Trophoblast cell (in vitro differentiated cells and primary cell): Measurements from ENCODE around the gene SPTB.
A peak's percentile ranks its signal among the peaks of the same experiment; 100 is the strongest.

ENCODE experiments used
- DNase-seq, 2 donors: peaks; one replicate each; pipeline ENCODE4 v3.0.0-alpha.2; 2016
- H2AFZ ChIP-seq: 2 replicates; pipeline ENCODE4 v1.6.1; 2013; ENCODE audit warnings: low read length, moderate library complexity, mild to moderate bottlenecking; ENCODE audit not compliant: insufficient read depth, poor library complexity
- H2AK5ac ChIP-seq: 2 replicates; pipeline ENCODE4 v1.6.1; 2013; ENCODE audit warnings: mild to moderate bottlenecking, low read length
- H2BK120ac ChIP-seq: 2 replicates; pipeline ENCODE4 v1.6.1; 2013; ENCODE audit warnings: low read length, mild to moderate bottlenecking, moderate library complexity; ENCODE audit not compliant: insufficient read depth, poor library complexity
- H2BK12ac ChIP-seq: 2 replicates; pipeline ENCODE4 v1.6.1; 2013; ENCODE audit warnings: mild to moderate bottlenecking, low read length, moderate library complexity
- H2BK5ac ChIP-seq: 2 replicates; pipeline ENCODE4 v1.6.1; 2013; ENCODE audit warnings: low read length, low read depth, moderate library complexity, mild to moderate bottlenecking; ENCODE audit not compliant: poor library complexity
- H3K14ac ChIP-seq: 2 replicates; pipeline ENCODE4 v1.6.1; 2013; ENCODE audit warnings: mild to moderate bottlenecking, low read length
- H3K18ac ChIP-seq: 2 replicates; pipeline ENCODE4 v1.6.1; 2013; ENCODE audit warnings: mild to moderate bottlenecking, low read length
- H3K23ac ChIP-seq: 2 replicates; pipeline ENCODE4 v1.6.1; 2013; ENCODE audit warnings: low read length
- H3K27ac ChIP-seq: 2 replicates; pipeline ENCODE4 v1.5.1; 2013; ENCODE audit warnings: low read depth, mild to moderate bottlenecking, inconsistent platforms, low read length, moderate library complexity
- H3K27me3 ChIP-seq: 2 replicates; pipeline ENCODE4 v1.6.1; 2013; ENCODE audit warnings: inconsistent platforms, mild to moderate bottlenecking, low read length, moderate library complexity; ENCODE audit not compliant: insufficient read depth
- H3K36me3 ChIP-seq, 2 experiments: 1 replicate in 1 of 2; 2 replicates in 1 of 2; pipeline ENCODE4 v1.6.1; 2013; ENCODE audit warnings: low read length in 2 of 2, mild to moderate bottlenecking in 2 of 2, moderate library complexity in 1 of 2; ENCODE audit not compliant: insufficient read depth in 2 of 2, control insufficient read depth in 1 of 2
- H3K4ac ChIP-seq: 2 replicates; pipeline ENCODE4 v1.6.1; 2013; ENCODE audit warnings: low read depth, mild to moderate bottlenecking, low read length, moderate library complexity
- H3K4me1 ChIP-seq, 2 experiments: 1 replicate in 1 of 2; 2 replicates in 1 of 2; pipeline ENCODE4 v1.6.1; 2013; ENCODE audit warnings: low read length in 2 of 2, mild to moderate bottlenecking in 2 of 2, moderate library complexity in 1 of 2; ENCODE audit not compliant: insufficient read depth in 2 of 2, control insufficient read depth in 1 of 2
- H3K4me2 ChIP-seq: 2 replicates; pipeline ENCODE4 v1.6.1; 2013; ENCODE audit warnings: inconsistent platforms, mild to moderate bottlenecking, low read length, moderate library complexity
- H3K4me3 ChIP-seq: 2 replicates; pipeline ENCODE4 v1.5.1; 2013; ENCODE audit warnings: mild to moderate bottlenecking, low read depth, low read length, inconsistent platforms
- H3K79me1 ChIP-seq: one replicate; pipeline ENCODE4 v1.6.1; 2013; ENCODE audit warnings: low read length
- H3K79me2 ChIP-seq: 2 replicates; pipeline ENCODE4 v1.6.1; 2013; ENCODE audit warnings: low read length, mild to moderate bottlenecking; ENCODE audit not compliant: control insufficient read depth, insufficient read depth, poor library complexity
- H3K9ac ChIP-seq: 2 replicates; pipeline ENCODE4 v1.6.1; 2013; ENCODE audit warnings: mild to moderate bottlenecking, low read length
- H3K9me3 ChIP-seq: 2 replicates; pipeline ENCODE4 v1.6.1; 2013; ENCODE audit warnings: low read depth, mild to moderate bottlenecking, control low read depth, inconsistent platforms, low read length; ENCODE audit not compliant: insufficient read depth
- H4K12ac ChIP-seq: 2 replicates; pipeline ENCODE4 v1.6.1; 2013; ENCODE audit warnings: low read depth, mild to moderate bottlenecking, low read length, moderate library complexity
- H4K8ac ChIP-seq: 2 replicates; pipeline ENCODE4 v1.6.1; 2013; ENCODE audit warnings: low read depth, mild to moderate bottlenecking, low read length, moderate library complexity
- H4K91ac ChIP-seq: one replicate; pipeline ENCODE4 v1.6.1; 2013; ENCODE audit warnings: low read depth, mild to moderate bottlenecking, low read length, moderate library complexity
- WGBS: extraction: QIAGEN DNeasy Blood & Tissue Kit; methylation state at CpG from one replicate; pipeline ENCODE4 v1.1.7; 2013; ENCODE audit warnings: missing lambda C conversion rate; ENCODE audit not compliant: insufficient read length, insufficient coverage; ENCODE audit errors: extremely low coverage; 5-methylcytosine and 5-hydroxymethylcytosine counted together

SPTB gene

DNA sequence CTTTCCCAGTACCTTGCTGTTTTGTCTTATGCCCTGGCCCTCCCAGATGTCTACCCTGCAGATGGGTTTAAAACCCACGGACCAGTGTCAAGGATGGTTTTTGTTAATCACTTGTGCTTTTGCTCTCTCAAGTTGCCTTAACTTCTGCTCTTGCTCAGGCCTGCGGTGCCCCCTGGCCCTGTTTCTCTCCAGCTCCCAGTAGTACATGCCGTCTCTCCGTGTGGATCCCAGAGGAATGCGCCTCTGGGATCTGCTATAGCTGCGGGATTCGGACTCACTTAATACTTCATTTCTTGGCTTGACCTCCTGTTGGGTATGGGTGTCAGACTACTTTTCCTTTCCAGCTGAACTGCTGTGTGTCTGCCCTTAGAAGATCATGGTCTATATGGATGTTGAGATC lies 160.9 kb downstream of the SPTB start:
- Histone ChIP-seq H3K4me1 (peaks cover 63 to 73% of the 10 kb centered on the region in 2 experiments), H3K4me3 (no peak overlapping the region), H2AK5ac (no peak overlapping the region), H2AFZ (no peak overlapping the region), H3K4ac (peak overlapping the region; percentile 28), H2BK5ac (no peak overlapping the region), H4K12ac (no peak overlapping the region), H3K9me3 (peaks cover 2% of the 10 kb centered on the region), H4K91ac (no peak overlapping the region), H4K8ac (no peak overlapping the region), H3K27ac (no peak overlapping the region), H3K36me3 (peaks cover 11 to 13% of the 10 kb centered on the region in 2 experiments), H3K79me2 (peaks cover 45% of the 10 kb centered on the region), H2BK12ac (no peak overlapping the region), H2BK120ac (no peak overlapping the region), H3K4me2 (no peak overlapping the region), H3K9ac (no peak overlapping the region), H3K27me3 (no peaks in the 10 kb centered on the region), H3K79me1 (peaks cover 25% of the 10 kb centered on the region), H3K23ac (no peak overlapping the region), H3K14ac (no peak overlapping the region), H3K18ac (no peak overlapping the region)
- no CpG with 5 or more reads among the region's 7 CpGs for WGBS
- DNase-seq, result no peak

- peaks cover 60 to 71% of the 10 kb centered on the region in 2 experiments for H3K4me1 ChIP-seq
- H3K27me3 ChIP-seq, result no peaks in the 10 kb centered on the region
- H2BK120ac ChIP-seq, result peak overlapping the region; percentile 10
- peak overlapping the region; percentile 19 for H2BK12ac ChIP-seq
- no peak overlapping the region for H3K23ac ChIP-seq
- H4K8ac ChIP-seq, result peak overlapping the region; percentile 6
- peak overlapping the region; percentile 56 for H3K4ac ChIP-seq
- H4K91ac ChIP-seq, result peak overlapping the region; percentile 87
- H3K4me2 ChIP-seq, result no peak overlapping the region
- H3K18ac ChIP-seq, result peak overlapping the region; percentile 62
- H2AFZ ChIP-seq, result no peak overlapping the region
- WGBS, result no CpG with 5 or more reads among the region's 6 CpGs
- H3K27ac ChIP-seq, result peak overlapping the region; percentile 6
- peak overlapping the region; percentile 21 for H3K4me3 ChIP-seq
- H3K9me3 ChIP-seq, result peaks cover 2% of the 10 kb centered on the region
- no peak overlapping the region for H3K9ac ChIP-seq
- H3K79me2 ChIP-seq, result peaks cover 44% of the 10 kb centered on the region
- no peak overlapping the region for H2BK5ac ChIP-seq
- H3K36me3 ChIP-seq, result peaks cover 10 to 13% of the 10 kb centered on the region in 2 experiments
- H3K14ac ChIP-seq, result peak overlapping the region; percentile 16
- no peak for DNase-seq
- H4K12ac ChIP-seq, result no peak overlapping the region
- H3K79me1 ChIP-seq, result peaks cover 25% of the 10 kb centered on the region
- peak overlapping the region; percentile 66 for H2AK5ac ChIP-seq
Observed at GRCh38 chr14:64717870-64718269, 161.8 kb downstream of the SPTB start.

DNA sequence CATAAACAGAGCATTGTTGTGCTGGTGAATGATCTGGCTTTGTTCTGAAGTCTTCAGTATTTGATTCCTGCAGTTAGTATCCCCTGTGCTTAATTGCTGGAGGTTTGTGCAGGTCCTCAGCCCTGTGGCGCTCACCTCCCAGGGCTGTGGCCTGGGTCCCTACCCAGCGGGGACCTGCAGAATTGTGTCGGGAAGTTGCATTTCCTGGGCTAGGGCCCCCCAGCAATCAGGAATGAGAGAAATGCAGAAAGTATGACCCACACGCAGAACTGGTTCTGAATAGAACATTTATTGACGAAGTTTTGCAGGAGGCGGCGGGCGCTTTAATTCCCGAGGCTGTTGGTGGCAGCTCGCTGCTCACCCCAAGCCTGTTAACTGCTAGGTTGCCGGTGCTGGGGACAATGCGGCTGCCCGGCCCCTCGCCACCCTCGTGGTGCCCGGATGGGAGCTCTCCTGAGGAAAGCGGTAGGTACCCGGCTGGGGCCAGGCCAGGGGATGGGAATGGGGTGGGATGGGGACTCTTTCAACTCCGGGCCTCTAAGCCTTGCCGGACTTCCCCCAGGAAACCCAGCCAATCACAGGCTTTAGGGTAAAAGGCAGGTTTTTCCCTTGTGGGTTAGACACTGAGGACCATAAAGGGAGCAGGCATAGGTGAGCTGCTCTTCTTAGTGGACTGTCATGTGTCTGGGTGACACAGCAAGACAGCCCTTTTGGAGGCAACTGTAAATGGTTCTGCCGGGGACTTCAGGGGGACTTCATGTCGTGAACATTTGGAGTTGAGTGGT lies 163.9 kb downstream of the SPTB start:
- H3K27ac ChIP-seq, result peak overlapping the region; percentile 83
- H4K12ac ChIP-seq, result peak overlapping the region; percentile 25

GRCh38 chr14:64715146-64715627 lies 164.5 kb downstream of the SPTB start:
- no peak for DNase-seq
- no peak overlapping the region for H2BK120ac ChIP-seq
- peaks cover 5 to 9% of the 10 kb centered on the region in 2 experiments for H3K36me3 ChIP-seq
- H4K12ac ChIP-seq, result peak overlapping the region; percentile 25
- H3K9me3 ChIP-seq, result no peaks in the 10 kb centered on the region
- no peak overlapping the region for H4K91ac ChIP-seq
- H3K9ac ChIP-seq, result no peak overlapping the region
- peaks cover 23% of the 10 kb centered on the region for H3K79me1 ChIP-seq
- H3K4me2 ChIP-seq, result peak overlapping the region; percentile 48
- H2AFZ ChIP-seq, result no peak overlapping the region
- H2BK12ac ChIP-seq, result peak overlapping the region; percentile 7
- H3K27me3 ChIP-seq, result no peaks in the 10 kb centered on the region
- no peak overlapping the region for H3K18ac ChIP-seq
- peaks cover 33% of the 10 kb centered on the region for H3K79me2 ChIP-seq
- no peak overlapping the region for H3K23ac ChIP-seq
- no peak overlapping the region for H3K4me3 ChIP-seq
- no peak overlapping the region for H4K8ac ChIP-seq
- H3K4me1 ChIP-seq, result peaks cover 51 to 56% of the 10 kb centered on the region in 2 experiments
- H3K27ac ChIP-seq, result peak overlapping the region; percentile 83
- no peak overlapping the region for H3K14ac ChIP-seq
- peak overlapping the region; percentile 20 for H3K4ac ChIP-seq
- no CpG with 5 or more reads among the region's 4 CpGs for WGBS
- no peak overlapping the region for H2AK5ac ChIP-seq
- H2BK5ac ChIP-seq, result no peak overlapping the region

More for the DNA sequence above, 163.9 kb downstream of the SPTB start:
- Histone ChIP-seq H2AK5ac (peak overlapping the region; percentile 42), H3K18ac (peak overlapping the region; percentile 68), H3K4ac (peak overlapping the region; percentile 66), H3K14ac (peak overlapping the region; percentile 35), H3K36me3 (peaks cover 6 to 9% of the 10 kb centered on the region in 2 experiments), H3K23ac (no peak overlapping the region), H3K79me1 (peaks cover 23% of the 10 kb centered on the region), H2AFZ (no peak overlapping the region), H2BK120ac (peak overlapping the region; percentile 72), H3K4me1 (peaks cover 53 to 62% of the 10 kb centered on the region in 2 experiments), H3K4me3 (no peak overlapping the region), H3K4me2 (peak overlapping the region; percentile 48), H2BK12ac (peak overlapping the region; percentile 51), H3K27me3 (no peaks in the 10 kb centered on the region), H3K9ac (peak overlapping the region; percentile 26), H4K91ac (peak overlapping the region; percentile 87), H4K8ac (peak overlapping the region; percentile 55), H3K79me2 (peaks cover 35% of the 10 kb centered on the region), H2BK5ac (peak overlapping the region; percentile 71), H3K9me3 (no peaks in the 10 kb centered on the region)
- peak in 1 of 2 donors; percentile 25 for DNase-seq
- no CpG with 5 or more reads among the region's 22 CpGs for WGBS
